Measurements from ENCODE around the gene MRPS31. TPM values are rescaled to one million over a fixed set of nuclear protein-coding genes. Genes with fewer than 3 reads are reported as not detected.
A peak's percentile ranks its signal among the peaks of the same experiment; 100 is the strongest.

Gene MRPS31
- total and polyA plus RNA-seq, 3 donors from 2014 or later = 22.3 to 31.0 (median 27.7) TPM

- TF ChIP-seq POLR2A (IDR thresholded peaks at IDR 0.05) = no peak
- TF ChIP-seq, protein P1, sequence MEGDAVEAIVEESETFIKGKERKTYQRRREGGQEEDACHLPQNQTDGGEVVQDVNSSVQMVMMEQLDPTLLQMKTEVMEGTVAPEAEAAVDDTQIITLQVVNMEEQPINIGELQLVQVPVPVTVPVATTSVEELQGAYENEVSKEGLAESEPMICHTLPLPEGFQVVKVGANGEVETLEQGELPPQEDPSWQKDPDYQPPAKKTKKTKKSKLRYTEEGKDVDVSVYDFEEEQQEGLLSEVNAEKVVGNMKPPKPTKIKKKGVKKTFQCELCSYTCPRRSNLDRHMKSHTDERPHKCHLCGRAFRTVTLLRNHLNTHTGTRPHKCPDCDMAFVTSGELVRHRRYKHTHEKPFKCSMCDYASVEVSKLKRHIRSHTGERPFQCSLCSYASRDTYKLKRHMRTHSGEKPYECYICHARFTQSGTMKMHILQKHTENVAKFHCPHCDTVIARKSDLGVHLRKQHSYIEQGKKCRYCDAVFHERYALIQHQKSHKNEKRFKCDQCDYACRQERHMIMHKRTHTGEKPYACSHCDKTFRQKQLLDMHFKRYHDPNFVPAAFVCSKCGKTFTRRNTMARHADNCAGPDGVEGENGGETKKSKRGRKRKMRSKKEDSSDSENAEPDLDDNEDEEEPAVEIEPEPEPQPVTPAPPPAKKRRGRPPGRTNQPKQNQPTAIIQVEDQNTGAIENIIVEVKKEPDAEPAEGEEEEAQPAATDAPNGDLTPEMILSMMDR (IDR thresholded peaks at IDR 0.05) = no peak
- Histone ChIP-seq H3K27me3 (no peaks in the 10 kb centered on the region), H3K36me3 (ENCODE audit: low read depth, missing control alignments) (no peaks in the 10 kb centered on the region), H3K27ac (no peak overlapping the region), H3K9me3 (no peaks in the 10 kb centered on the region), H3K4me1 (no peaks in the 10 kb centered on the region), H3K4me3 (no peak overlapping the region)
- intact Hi-C loops (cut with DNase I; ENCODE audit: low total_unique reads) = no loop called here
- DNase-seq = no peak
- WGBS, 2 donors = 65 to 68% methylated on average over 7 of the region's 7 CpGs
Observed at GRCh38 chr13:40776681-40777165, 5.7 kb upstream of the MRPS31 start.

- Histone ChIP-seq H3K4me1 (no peaks in the 10 kb centered on the region), H3K36me3 (ENCODE audit: low read depth, missing control alignments) (no peaks in the 10 kb centered on the region), H3K9me3 (no peaks in the 10 kb centered on the region), H3K4me3 (no peak overlapping the region), H3K27ac (no peak overlapping the region), H3K27me3 (no peaks in the 10 kb centered on the region)
- 66 to 95% methylated on average over 7 of the region's 7 CpGs for WGBS, 2 donors
- intact Hi-C loops (cut with DNase I; ENCODE audit: low total_unique reads) = no loop called here
- DNase-seq = no peak
- TF ChIP-seq, protein P1 (IDR thresholded peaks at IDR 0.05) = no peak
Observed at GRCh38 chr13:40776232-40776631, 5.2 kb upstream of the MRPS31 start.

DNA sequence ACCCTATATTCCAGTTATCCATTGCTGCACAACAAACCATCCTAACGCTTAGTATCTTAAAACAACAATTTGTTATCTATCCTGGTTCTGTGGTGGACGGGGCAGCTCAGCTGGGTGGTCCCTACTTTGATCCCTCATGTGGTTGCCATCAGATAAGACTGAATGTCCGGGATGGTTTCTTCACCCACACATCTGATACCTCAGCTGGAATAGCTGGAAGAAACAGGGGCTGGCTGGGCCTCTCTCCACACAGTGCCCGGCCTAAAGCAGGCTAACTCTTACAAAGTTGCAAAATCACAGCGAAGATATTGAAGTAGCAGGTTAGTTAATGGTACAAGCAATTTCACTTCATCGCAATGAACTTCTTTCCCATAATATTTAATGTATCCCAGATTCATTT lies 3.7 kb upstream of the MRPS31 start:
- WGBS, 2 donors = 56 to 70% methylated on average over 6 of the region's 6 CpGs
- Histone ChIP-seq H3K4me3 (no peak overlapping the region), H3K27ac (no peak overlapping the region), H3K36me3 (ENCODE audit: low read depth, missing control alignments) (no peaks in the 10 kb centered on the region), H3K27me3 (no peaks in the 10 kb centered on the region), H3K9me3 (no peaks in the 10 kb centered on the region), H3K4me1 (peaks cover 7% of the 10 kb centered on the region)
- DNase-seq = no peak
- intact Hi-C loops (cut with DNase I; ENCODE audit: low total_unique reads) = no loop called here
- no peak for TF ChIP-seq POLR2A (IDR thresholded peaks at IDR 0.05)
- TF ChIP-seq, protein P1 (IDR thresholded peaks at IDR 0.05) = no peak

DNA sequence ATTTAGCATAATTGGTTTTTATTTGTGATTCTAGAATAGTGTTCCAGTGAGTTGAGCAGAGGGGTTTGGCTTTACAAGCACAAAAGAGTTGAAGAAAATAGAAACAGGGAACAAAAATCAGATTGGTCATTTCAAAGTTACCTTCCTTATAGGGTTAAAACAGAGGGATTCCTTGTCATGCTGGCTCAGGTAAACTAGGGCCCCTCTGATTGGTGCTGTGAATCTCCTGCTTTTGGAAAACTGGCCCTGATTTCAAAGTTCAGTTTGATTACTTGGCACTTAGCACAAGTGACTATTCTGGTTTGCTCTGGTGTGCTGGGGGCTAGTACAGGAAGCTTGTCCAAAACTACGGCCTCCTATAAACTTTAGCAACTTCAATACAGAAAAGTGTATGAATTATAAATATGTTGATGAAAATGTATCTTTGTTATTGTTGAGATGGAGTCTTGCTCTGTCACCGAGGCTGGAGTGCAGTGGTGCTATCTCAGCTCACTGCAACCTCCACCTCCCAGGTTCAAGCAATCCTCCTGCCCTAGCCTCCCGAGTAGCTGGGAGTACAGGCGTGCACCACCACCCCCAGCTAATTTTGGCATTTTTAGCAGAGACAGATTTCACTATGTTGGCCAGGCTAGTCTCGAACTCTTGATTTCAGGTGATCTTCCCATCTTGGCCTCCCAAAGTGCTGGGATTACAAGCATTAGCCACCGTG lies 1.9 kb upstream of the MRPS31 start:
- intact Hi-C loops (cut with DNase I; ENCODE audit: low total_unique reads) = no loop called here
- 84 to 88% methylated on average over 6 of the region's 6 CpGs for WGBS, 2 donors

GRCh38 chr13:40770609-40770933 lies 419 bp downstream of the MRPS31 start:
- H3K9me3 ChIP-seq = no peaks in the 10 kb centered on the region
- WGBS, 2 donors = 0 to 1% methylated on average over 9 of the region's 9 CpGs
- TF ChIP-seq, protein P1 (IDR thresholded peaks at IDR 0.05) = no peak
- TF ChIP-seq POLR2A (IDR thresholded peaks at IDR 0.05) = no peak
- no peak for DNase-seq
- H3K4me1 ChIP-seq = peaks cover 9% of the 10 kb centered on the region
- H3K36me3 ChIP-seq (ENCODE audit: low read depth, missing control alignments) = no peaks in the 10 kb centered on the region
- H3K27ac ChIP-seq = peak overlapping the region; percentile 83 to 88
- intact Hi-C loops (cut with DNase I; ENCODE audit: low total_unique reads) = no loop called here
- H3K4me3 ChIP-seq = peak overlapping the region; percentile 66 to 93
- no peaks in the 10 kb centered on the region for H3K27me3 ChIP-seq

More for the DNA sequence above, 1.9 kb upstream of the MRPS31 start:
- TF ChIP-seq POLR2A (IDR thresholded peaks at IDR 0.05) = no peak
- no peak overlapping the region for H3K27ac ChIP-seq
- H3K9me3 ChIP-seq = no peaks in the 10 kb centered on the region
- no peaks in the 10 kb centered on the region for H3K27me3 ChIP-seq
- no peaks in the 10 kb centered on the region for H3K36me3 ChIP-seq (ENCODE audit: low read depth, missing control alignments)
- H3K4me3 ChIP-seq = no peak overlapping the region
- H3K4me1 ChIP-seq = peaks cover 9% of the 10 kb centered on the region
- DNase-seq = no peak
